C4-2B (cell line): Measurements from ENCODE around the gene CABLES1.

Experiments
- ZFX ChIP-seq: fragments of 450-650 bp; IDR thresholded peaks from 2 replicates; pipeline ENCODE4 v1.6.1; 2017
- TF ChIP-seq, protein P1 (sequence below): fragments of 450-650 bp; conservative IDR thresholded peaks from 2 replicates; pipeline ENCODE4 v1.5.1; 2017; ENCODE audit warnings: mild to moderate bottlenecking

DNA sequence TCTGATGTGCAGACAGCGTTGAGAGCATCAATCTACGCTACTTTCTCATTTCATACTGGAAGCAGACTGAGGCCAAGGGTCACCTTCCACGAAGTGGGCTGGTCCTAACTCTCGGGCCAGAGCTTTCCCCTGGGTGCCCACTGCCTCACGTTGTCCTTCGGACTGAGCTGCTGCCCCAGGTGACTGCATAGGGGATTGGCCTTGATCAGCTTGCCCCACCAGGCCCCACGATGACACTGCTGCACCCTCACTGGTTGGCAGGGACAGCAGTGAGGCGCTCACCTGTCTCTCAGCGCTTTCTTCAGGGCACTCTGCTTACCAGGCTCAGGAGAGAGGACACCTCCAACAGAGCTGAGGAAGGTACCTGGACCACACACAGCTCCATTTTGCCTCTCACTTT lies 47.3 kb downstream of the CABLES1 start:
- TF ChIP-seq ZFX = no peak
- TF ChIP-seq, protein P1, sequence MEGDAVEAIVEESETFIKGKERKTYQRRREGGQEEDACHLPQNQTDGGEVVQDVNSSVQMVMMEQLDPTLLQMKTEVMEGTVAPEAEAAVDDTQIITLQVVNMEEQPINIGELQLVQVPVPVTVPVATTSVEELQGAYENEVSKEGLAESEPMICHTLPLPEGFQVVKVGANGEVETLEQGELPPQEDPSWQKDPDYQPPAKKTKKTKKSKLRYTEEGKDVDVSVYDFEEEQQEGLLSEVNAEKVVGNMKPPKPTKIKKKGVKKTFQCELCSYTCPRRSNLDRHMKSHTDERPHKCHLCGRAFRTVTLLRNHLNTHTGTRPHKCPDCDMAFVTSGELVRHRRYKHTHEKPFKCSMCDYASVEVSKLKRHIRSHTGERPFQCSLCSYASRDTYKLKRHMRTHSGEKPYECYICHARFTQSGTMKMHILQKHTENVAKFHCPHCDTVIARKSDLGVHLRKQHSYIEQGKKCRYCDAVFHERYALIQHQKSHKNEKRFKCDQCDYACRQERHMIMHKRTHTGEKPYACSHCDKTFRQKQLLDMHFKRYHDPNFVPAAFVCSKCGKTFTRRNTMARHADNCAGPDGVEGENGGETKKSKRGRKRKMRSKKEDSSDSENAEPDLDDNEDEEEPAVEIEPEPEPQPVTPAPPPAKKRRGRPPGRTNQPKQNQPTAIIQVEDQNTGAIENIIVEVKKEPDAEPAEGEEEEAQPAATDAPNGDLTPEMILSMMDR = no peak
